ENCODE data around the gene FAM110A. TPM values are rescaled to one million over a fixed set of nuclear protein-coding genes. Genes with fewer than 3 reads are reported as not detected.

FAM110A gene
- total and polyA plus RNA-seq, 2 of the 8 experiments (the other 6 are each of a cell fraction or from before 2014, with no cell fraction given), result 10.1 to 10.9 TPM

- H2AFZ ChIP-seq (ENCODE audit: low read length), result no peak overlapping the region
- DNase-seq (ENCODE audit: low read depth in 1 of 2, low spot score in 2 of 2), result no peak
- no peaks in the 10 kb centered on the region for H3K36me3 ChIP-seq (ENCODE audit: control insufficient read depth in 2 of 4, insufficient read depth in 4 of 4, low read length in 3 of 4)
- H3K56ac ChIP-seq (replicated peaks; ENCODE audit: insufficient read length, low read depth, low read length), result no peak overlapping the region
- no peak overlapping the region for H3K23ac ChIP-seq (ENCODE audit: insufficient read length)
- no peak overlapping the region for H2BK120ac ChIP-seq (replicated peaks; ENCODE audit: low read depth, low read length)
- H3K9ac ChIP-seq (replicated peaks in 1 of 4; ENCODE audit: extremely low read depth in 1 of 4, low read depth in 3 of 4, low read length in 3 of 4), result no peak overlapping the region
- peaks cover 3 to 17% (median 10%) of the 10 kb centered on the region in 4 experiments for H3K4me1 ChIP-seq (replicated peaks in 1 of 4; ENCODE audit: control insufficient read depth in 3 of 4, insufficient read depth in 4 of 4, low read length in 3 of 4)
- H2BK20ac ChIP-seq (ENCODE audit: low read length), result no peak overlapping the region
- no peak overlapping the region for H4K91ac ChIP-seq (replicated peaks; ENCODE audit: insufficient read length, low read length)
- TF ChIP-seq CTBP2 (IDR thresholded peaks at IDR 0.05; ENCODE audit: borderline replicate concordance, insufficient read depth, insufficient read length, low read length), result no peak
- no peak for TF ChIP-seq SRF (IDR thresholded peaks at IDR 0.05; ENCODE audit: low read depth, low read length)
- no peak for TF ChIP-seq PHF8 (conservative IDR thresholded peaks at IDR 0.05; ENCODE audit: low read depth, low read length)
- TF ChIP-seq TAF1 (IDR thresholded peaks at IDR 0.05; ENCODE audit: low read depth, low read length), result no peak
- no peak for TF ChIP-seq CHD2 (IDR thresholded peaks at IDR 0.05; ENCODE audit: low read length)
- H3K27ac ChIP-seq (ENCODE audit: low read depth, low read length), result no peak overlapping the region
- H3K27me3 ChIP-seq (replicated peaks in 1 of 4; ENCODE audit: control insufficient read depth in 3 of 4, extremely low read depth in 1 of 4, insufficient read depth in 3 of 4, low read length in 3 of 4), result peaks cover 0 to 31% (median 25%) of the 10 kb centered on the region in 4 experiments; a peak in 6 of 7 replicates
- H3K14ac ChIP-seq (ENCODE audit: insufficient read length), result no peak overlapping the region
- H2BK12ac ChIP-seq (ENCODE audit: low read depth, low read length), result no peak overlapping the region
- H2BK15ac ChIP-seq (ENCODE audit: low read length), result no peak overlapping the region
- peaks cover 15% of the 10 kb centered on the region; the same call in 1 of the 2 replicates for H3K23me2 ChIP-seq (ENCODE audit: low read depth, low read length)
- 89% methylated on average over 11 of the region's 11 CpGs; no CpG with 5 or more reads in 1 of the 2 experiments for WGBS, 2 experiments (ENCODE audit: extremely low coverage in 1 of 2, insufficient coverage in 1 of 2, insufficient read length in 1 of 2, insufficient replicate concordance in 2 of 2, low coverage in 1 of 2, low lambda C conversion rate in 2 of 2, missing lambda C conversion rate in 1 of 2)
- CTCF ChIA-PET (ENCODE audit: partially characterized antibody), result interaction anchor here (0.7 to 2.0 kb wide), 3 partner anchors 34 to 118 kb away, joined by 3 to 6 read pairs (median 4); no protein-coding TSS in a partner anchor
- POLR2A ChIA-PET (ENCODE audit: partially characterized antibody), result no interaction called here
- no peaks in the 10 kb centered on the region for H3K9me3 ChIP-seq (ENCODE audit: insufficient read depth in 2 of 2, low read depth in 1 of 2, low read length in 1 of 2)
- no peak overlapping the region for H3K18ac ChIP-seq (ENCODE audit: extremely low read depth, low read length)
- peaks cover 2 to 7% of the 10 kb centered on the region in 2 experiments for H4K20me1 ChIP-seq (replicated peaks in 1 of 2; ENCODE audit: control insufficient read depth in 1 of 2, insufficient read depth in 2 of 2, low read length in 2 of 2)
- no peak for FAIRE-seq
- no peak overlapping the region for H4K5ac ChIP-seq (ENCODE audit: insufficient read length, low read depth, low read length)
- H2BK5ac ChIP-seq (ENCODE audit: low read depth, low read length), result no peak overlapping the region
- H3K4me2 ChIP-seq (ENCODE audit: insufficient read depth in 1 of 2, low read depth in 2 of 2, low read length in 2 of 2), result no peak overlapping the region
- H2AK5ac ChIP-seq (ENCODE audit: low read depth, low read length), result no peak overlapping the region
- H3K4ac ChIP-seq (replicated peaks; ENCODE audit: insufficient read length, low read depth, low read length), result no peak overlapping the region
- no peak overlapping the region for H3K4me3 ChIP-seq (ENCODE audit: extremely low read depth in 1 of 4, insufficient read depth in 2 of 4, low read depth in 3 of 4, low read length in 4 of 4)
- no peaks in the 10 kb centered on the region for H3K79me2 ChIP-seq (ENCODE audit: control insufficient read depth in 1 of 2, insufficient read depth in 2 of 2, low read length in 2 of 2)
- no peaks in the 10 kb centered on the region for H3K79me1 ChIP-seq (ENCODE audit: low read depth, low read length)
- H4K8ac ChIP-seq (ENCODE audit: extremely low read depth, insufficient read depth, low read length), result no peak overlapping the region
These were observed 6.1 kb downstream of the FAM110A start for GRCh38 chr20:839626-840025.
